K562 (cell line): ENCODE results near the gene DHRS13. TPM values are rescaled to one million over a fixed set of nuclear protein-coding genes. Genes with fewer than 3 reads are reported as not detected.
"Not testable (repeated sequence)": the region's sequence is repeated elsewhere in the genome, so short reads cannot be mapped to it uniquely, and the experiment has no call there.

Experiments
- ATAC-seq: fragments of 200-7000 bp; cut with Tn5 transposase; 3 replicates; pipeline ENCODE4 v1.9.1; 2020; ENCODE audit warnings: moderate library complexity
- BruUV-seq: library from RNA; stranded (reverse); fragments of 400-500 nt; replicated peaks from 2 replicates; lab custom pipeline; 2021; lab: Mats Ljungman, UMichigan
- CTCF ChIA-PET: fragments of 300-600 bp; formaldehyde crosslinking; extraction: SDS; loops from one replicate; lab custom pipeline; 2021; ENCODE audit warnings: low intra/inter-chr PET ratio; lab: Yijun Ruan, JAX
- POLR2A ChIA-PET: fragments of 300-600, 350-650 bp; sonication (Branson Sonifier 250); formaldehyde crosslinking; extraction: SDS; loops from one replicate; lab custom pipeline; 2021; ENCODE audit warnings: antibody characterized with exemption, inconsistent platforms; lab: Yijun Ruan, JAX
- DNase-seq, 4 experiments: peaks; one replicate each; pipeline versions ENCODE4 v3.0.0 to v3.0.0-alpha.2; 2011 to 2018; ENCODE audit warnings: low spot score in 3 of 4, mixed read lengths in 3 of 4; ENCODE audit errors: extremely low read depth in 1 of 4
- FAIRE-seq: peaks from 2 replicates; lab custom pipeline; 2011; peaks lifted over from hg19 to GRCh38; lab: Jason Lieb, UNC
- H2AFZ ChIP-seq: 2 replicates; pipeline ENCODE4 v1.6.0; 2011; ENCODE audit warnings: low read depth, low read length, control low read depth, inconsistent platforms
- H3K27ac ChIP-seq: fragments of 200-600 bp; 3 replicates; pipeline ENCODE4 v1.8.0; 2011; ENCODE audit warnings: low read depth, mild to moderate bottlenecking, control low read depth, inconsistent platforms, low read length, moderate library complexity, mixed read lengths; ENCODE audit errors: extremely low read depth
- H3K27me3 ChIP-seq, 2 experiments: fragments of 300-600 bp in 1 of 2; 2 replicates in 1 of 2; 3 replicates in 1 of 2; pipeline versions ENCODE4 v1.6.0 to v1.8.0; 2011; ENCODE audit warnings: inconsistent platforms in 2 of 2, low read length in 2 of 2, mild to moderate bottlenecking in 1 of 2, mixed read lengths in 1 of 2, moderate library complexity in 1 of 2; ENCODE audit not compliant: control insufficient read depth in 2 of 2, insufficient read depth in 2 of 2
- H3K36me3 ChIP-seq: fragments of 300-600 bp; 3 replicates; pipeline ENCODE4 v1.8.0; 2011; ENCODE audit warnings: mild to moderate bottlenecking, low read length, inconsistent platforms; ENCODE audit not compliant: control insufficient read depth, insufficient read depth
- H3K4me1 ChIP-seq, 2 experiments: fragments of 200-600 bp in 1 of 2; replicated peaks in 1 of 2; 2 replicates in 1 of 2; 3 replicates in 1 of 2; pipeline versions ENCODE4 v1.5.1 to v1.8.0; 2011; ENCODE audit warnings: inconsistent platforms in 2 of 2, low read length in 2 of 2, mild to moderate bottlenecking in 1 of 2, mixed read lengths in 1 of 2, moderate library complexity in 1 of 2; ENCODE audit not compliant: control insufficient read depth in 2 of 2, insufficient read depth in 2 of 2
- H3K4me2 ChIP-seq: 2 replicates; pipeline ENCODE4 v1.6.1; 2011; ENCODE audit warnings: low read length, control low read depth, inconsistent platforms, mixed read lengths; ENCODE audit not compliant: insufficient read depth
- H3K4me3 ChIP-seq: fragments of 200-600 bp; sonication (generic), shearing (Covaris generic); 2 replicates; pipeline ENCODE4 v1.5.1; 2016; ENCODE audit warnings: control low read depth, inconsistent platforms
- H3K79me2 ChIP-seq: fragments of 200-600 bp; 3 replicates; pipeline ENCODE4 v1.8.0; 2011; ENCODE audit warnings: low read length, inconsistent platforms; ENCODE audit not compliant: control insufficient read depth, insufficient read depth
- H3K9ac ChIP-seq, 2 experiments: 2 replicates each; pipeline versions ENCODE4 v1.6.0 to v1.6.1; 2011; ENCODE audit warnings: low read depth in 2 of 2, low read length in 2 of 2, control low read depth in 1 of 2, inconsistent platforms in 1 of 2, mild to moderate bottlenecking in 1 of 2, mixed read lengths in 1 of 2; ENCODE audit not compliant: insufficient read depth in 1 of 2
- H3K9me1 ChIP-seq: one replicate; pipeline ENCODE4 v1.6.0; 2011; ENCODE audit warnings: inconsistent platforms, mild to moderate bottlenecking, low read length, moderate library complexity; ENCODE audit not compliant: control insufficient read depth, insufficient read depth
- H3K9me3 ChIP-seq: replicated peaks from 2 replicates; pipeline ENCODE4 v1.5.1; 2011; ENCODE audit warnings: low read depth, low read length, inconsistent platforms; ENCODE audit not compliant: control insufficient read depth, insufficient read depth
- H4K20me1 ChIP-seq: replicated peaks from 2 replicates; pipeline ENCODE4 v1.6.1; 2011; ENCODE audit warnings: low read length, inconsistent platforms, mixed read lengths; ENCODE audit not compliant: control insufficient read depth, insufficient read depth
- ARHGAP35 ChIP-seq: fragments of 450-650 bp; IDR thresholded peaks from 2 replicates; pipeline ENCODE4 v1.6.1; 2018; ENCODE audit not compliant: partially characterized antibody
- ARID2 ChIP-seq: fragments of 450-650 bp; IDR thresholded peaks from 2 replicates; pipeline ENCODE4 v1.6.1; 2017; ENCODE audit warnings: antibody characterized with exemption, mild to moderate bottlenecking
- ARNT ChIP-seq, 2 experiments: fragments of 450-650 bp; IDR thresholded peaks; 2 replicates each; pipeline ENCODE4 v1.6.1; 2016; ENCODE audit warnings: mild to moderate bottlenecking in 1 of 2
- BCOR ChIP-seq: fragments of 450-650 bp; IDR thresholded peaks from 2 replicates; pipeline ENCODE4 v1.6.1; 2016
- CSDE1 ChIP-seq, 2 experiments: fragments of 450-650 bp; IDR thresholded peaks; 2 replicates each; pipeline ENCODE4 v1.6.1; 2016; ENCODE audit warnings: mild to moderate bottlenecking in 1 of 2
- DPF2 ChIP-seq: fragments of 450-650 bp; IDR thresholded peaks from 2 replicates; pipeline ENCODE4 v1.6.1; 2016
- EHMT2 ChIP-seq: fragments of 450-650 bp; IDR thresholded peaks from 2 replicates; pipeline ENCODE4 v1.6.1; 2018; ENCODE audit warnings: antibody characterized with exemption
- HDAC1 ChIP-seq, 2 experiments: fragments of 450-650 bp; IDR thresholded peaks; 2 replicates each; pipeline ENCODE4 v1.6.1; 2016 to 2017; ENCODE audit warnings: inconsistent platforms in 1 of 2, mild to moderate bottlenecking in 1 of 2, moderate library complexity in 1 of 2
- HLTF ChIP-seq: fragments of 450-650 bp; IDR thresholded peaks from 2 replicates; pipeline ENCODE4 v1.6.1; 2016
- LARP7 ChIP-seq: fragments of 450-650 bp; IDR thresholded peaks from 2 replicates; pipeline ENCODE4 v1.6.1; 2016
- MTA1 ChIP-seq: fragments of 450-650 bp; IDR thresholded peaks from 2 replicates; pipeline ENCODE4 v1.6.1; 2017; ENCODE audit warnings: borderline replicate concordance
- MTA2 ChIP-seq: fragments of 450-650 bp; IDR thresholded peaks from 2 replicates; pipeline ENCODE4 v1.6.1; 2016; ENCODE audit warnings: low read depth
- MYBL2 ChIP-seq, 2 experiments: fragments of 450-650 bp in 1 of 2; sonication (generic) in 1 of 2; formaldehyde crosslinking in 1 of 2; IDR thresholded peaks; 2 replicates each; pipeline versions ENCODE4 v1.6.1 to v1.8.1; 2017 to 2022; ENCODE audit warnings: borderline replicate concordance in 1 of 2, inconsistent platforms in 1 of 2, low read depth in 1 of 2, mild to moderate bottlenecking in 1 of 2, missing genetic modification reagents in 1 of 2, moderate library complexity in 1 of 2
- NCOA4 ChIP-seq: fragments of 450-650 bp; IDR thresholded peaks from 2 replicates; pipeline ENCODE4 v1.6.1; 2018; ENCODE audit warnings: mild to moderate bottlenecking; ENCODE audit not compliant: partially characterized antibody
- OTX1 ChIP-seq: fragments of 450-650 bp; formaldehyde crosslinking; IDR thresholded peaks from 2 replicates; pipeline ENCODE4 v1.4.0; 2022; ENCODE audit warnings: mild to moderate bottlenecking
- SUPT5H ChIP-seq: fragments of 450-650 bp; IDR thresholded peaks from 2 replicates; pipeline ENCODE4 v1.6.1; 2016
- THRAP3 ChIP-seq: fragments of 450-650 bp; IDR thresholded peaks from 2 replicates; pipeline ENCODE4 v1.6.1; 2016; ENCODE audit warnings: mild to moderate bottlenecking, inconsistent platforms, borderline replicate concordance
- TRIM24 ChIP-seq, 2 experiments: fragments of 450-650 bp; IDR thresholded peaks; 2 replicates each; pipeline ENCODE4 v1.6.1; 2016
- WGBS: fragments of 100-300 bp; shearing (Covaris generic); methylation state at CpG from one replicate; pipeline ENCODE4 v1.1.6; 2016; ENCODE audit warnings: low coverage, mixed read lengths; ENCODE audit not compliant: insufficient coverage; ENCODE audit errors: missing lambda C conversion rate; 5-methylcytosine and 5-hydroxymethylcytosine counted together
- in situ Hi-C: fragments of 300-500 bp; cut with MboI; formaldehyde crosslinking; loops from 4 replicates; pipeline ENCODE4 v1.15.0; 2018; ENCODE audit warnings: inconsistent platforms, mixed read lengths
- intact Hi-C: fragments of 100-400 bp; cut with micrococcal nuclease; formaldehyde crosslinking; loops from 2 replicates; pipeline ENCODE4 v1.14.2; 2022
- polyA plus RNA-seq, 8 experiments: library from polyadenylated mRNA; depleted of rRNA in 4 of 8; stranded (reverse) in 5 of 8; unstranded in 3 of 8; fragments of >200 nt; fragmentation: Nextera tagmentation in 2 of 8; fragmentation: Illumina TruSeq in 1 of 8; extraction: Ambion mirVana in 2 of 8; extraction: Trizol in 1 of 8; gene quantifications; 2 replicates each; pipeline versions ENCODE4 v1.2.1 to v1.2.3, GENCODE V29; 2011 to 2014; ENCODE audit warnings: inconsistent platforms in 1 of 8, missing spikeins in 1 of 8
- total RNA-seq, 7 experiments: library from RNA; depleted of rRNA in 6 of 7; stranded (reverse); fragments of >200 nt in 6 of 7; fragmentation: Illumina TruSeq in 2 of 7; extraction: Trizol in 2 of 7; gene quantifications; 2 replicates each; pipeline versions ENCODE4 v1.2.1 to v1.2.3, GENCODE V29; 2011 to 2021; ENCODE audit warnings: low replicate concordance in 1 of 7
- TF ChIP-seq, protein P1 (sequence below): fragments of 450-650 bp; IDR thresholded peaks from 2 replicates; pipeline ENCODE4 v1.6.1; 2016; ENCODE audit warnings: missing biosample characterization, missing genetic modification characterization
- TF ChIP-seq, protein P2 (sequence below): fragments of 450-650 bp; IDR thresholded peaks from 2 replicates; pipeline ENCODE4 v1.7.0; 2016; ENCODE audit warnings: borderline replicate concordance
- TF ChIP-seq, protein P3 (sequence below): fragments of 450-650 bp; IDR thresholded peaks from 2 replicates; pipeline ENCODE4 v1.6.1; 2016; ENCODE audit warnings: antibody characterized with exemption

DHRS13 gene
- total and polyA plus RNA-seq, 9 of the 15 experiments (the other 6 are each of a cell fraction or from before 2014, with no cell fraction given), result 0.32 to 52.3 (median 34.3) TPM; not detected in 1

DNA sequence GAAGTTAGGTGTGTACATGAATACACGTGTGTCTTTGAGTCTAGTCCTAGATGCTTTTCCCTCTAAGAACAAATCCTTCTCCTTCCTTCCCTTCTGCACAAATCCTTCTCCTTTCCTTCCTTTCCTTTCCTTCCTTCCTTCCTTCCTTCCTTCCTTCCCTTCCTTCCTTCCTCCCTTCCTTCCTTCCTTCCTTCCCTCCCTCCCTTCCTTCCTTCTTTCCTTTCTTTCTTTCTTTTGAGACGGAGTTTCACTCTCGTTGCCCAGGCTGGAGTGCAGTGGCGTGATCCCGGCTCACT lies 615 bp upstream of the DHRS13 start:
- in situ Hi-C loops; TF ChIP-seq MYBL2 (CRISPR knock-in tag; IDR thresholded peaks at IDR 0.05; ENCODE audit: borderline replicate concordance): not testable (repeated sequence)
- peak; percentile 33; the same call in 1 of the 2 replicates for TF ChIP-seq MTA2
- TF ChIP-seq, protein P1, sequence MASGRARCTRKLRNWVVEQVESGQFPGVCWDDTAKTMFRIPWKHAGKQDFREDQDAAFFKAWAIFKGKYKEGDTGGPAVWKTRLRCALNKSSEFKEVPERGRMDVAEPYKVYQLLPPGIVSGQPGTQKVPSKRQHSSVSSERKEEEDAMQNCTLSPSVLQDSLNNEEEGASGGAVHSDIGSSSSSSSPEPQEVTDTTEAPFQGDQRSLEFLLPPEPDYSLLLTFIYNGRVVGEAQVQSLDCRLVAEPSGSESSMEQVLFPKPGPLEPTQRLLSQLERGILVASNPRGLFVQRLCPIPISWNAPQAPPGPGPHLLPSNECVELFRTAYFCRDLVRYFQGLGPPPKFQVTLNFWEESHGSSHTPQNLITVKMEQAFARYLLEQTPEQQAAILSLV (tag), result 0 out of 2 replicates have a peak, but pooled peaks have one; percentile 19
- TF ChIP-seq MYBL2 (IDR thresholded peaks at IDR 0.05; ENCODE audit: low read depth), result peak; percentile 60; the same call in 1 of the 2 replicates
- TF ChIP-seq, protein P2, sequence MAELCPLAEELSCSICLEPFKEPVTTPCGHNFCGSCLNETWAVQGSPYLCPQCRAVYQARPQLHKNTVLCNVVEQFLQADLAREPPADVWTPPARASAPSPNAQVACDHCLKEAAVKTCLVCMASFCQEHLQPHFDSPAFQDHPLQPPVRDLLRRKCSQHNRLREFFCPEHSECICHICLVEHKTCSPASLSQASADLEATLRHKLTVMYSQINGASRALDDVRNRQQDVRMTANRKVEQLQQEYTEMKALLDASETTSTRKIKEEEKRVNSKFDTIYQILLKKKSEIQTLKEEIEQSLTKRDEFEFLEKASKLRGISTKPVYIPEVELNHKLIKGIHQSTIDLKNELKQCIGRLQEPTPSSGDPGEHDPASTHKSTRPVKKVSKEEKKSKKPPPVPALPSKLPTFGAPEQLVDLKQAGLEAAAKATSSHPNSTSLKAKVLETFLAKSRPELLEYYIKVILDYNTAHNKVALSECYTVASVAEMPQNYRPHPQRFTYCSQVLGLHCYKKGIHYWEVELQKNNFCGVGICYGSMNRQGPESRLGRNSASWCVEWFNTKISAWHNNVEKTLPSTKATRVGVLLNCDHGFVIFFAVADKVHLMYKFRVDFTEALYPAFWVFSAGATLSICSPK, result peak; percentile 68; the same call in 1 of the 2 replicates
- TF ChIP-seq BCOR, result 0 out of 2 replicates have a peak, but pooled peaks have one; percentile 7
- TF ChIP-seq NCOA4, result peak; percentile 77
- TF ChIP-seq MTA1, result peak; percentile 68; the same call in 1 of the 2 replicates
- TF ChIP-seq HLTF, result peak; percentile 68; the same call in 1 of the 2 replicates
- TF ChIP-seq OTX1, result peak; percentile 79; the same call in 1 of the 2 replicates
- TF ChIP-seq LARP7, result 0 out of 2 replicates have a peak, but pooled peaks have one; percentile 63
- TF ChIP-seq THRAP3, result peak; percentile 81
- TF ChIP-seq SUPT5H, result 0 out of 2 replicates have a peak, but pooled peaks have one; percentile 40
- peak; percentile 14 to 47; a peak in 2 of 4 replicates for TF ChIP-seq TRIM24 (IDR thresholded peaks at IDR 0.05)
- TF ChIP-seq, protein P3, sequence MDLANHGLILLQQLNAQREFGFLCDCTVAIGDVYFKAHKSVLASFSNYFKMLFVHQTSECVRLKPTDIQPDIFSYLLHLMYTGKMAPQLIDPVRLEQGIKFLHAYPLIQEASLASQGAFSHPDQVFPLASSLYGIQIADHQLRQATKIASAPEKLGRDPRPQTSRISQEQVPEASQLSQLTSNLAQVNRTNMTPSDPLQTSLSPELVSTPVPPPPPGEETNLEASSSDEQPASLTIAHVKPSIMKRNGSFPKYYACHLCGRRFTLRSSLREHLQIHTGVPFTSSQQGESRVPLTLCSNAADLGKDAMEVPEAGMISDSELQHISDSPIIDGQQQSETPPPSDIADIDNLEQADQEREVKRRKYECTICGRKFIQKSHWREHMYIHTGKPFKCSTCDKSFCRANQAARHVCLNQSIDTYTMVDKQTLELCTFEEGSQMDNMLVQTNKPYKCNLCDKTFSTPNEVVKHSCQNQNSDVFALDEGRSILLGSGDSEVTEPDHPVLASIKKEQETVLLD, result 0 out of 2 replicates have a peak, but pooled peaks have one; percentile 10
- TF ChIP-seq ARID2, result peak; percentile 20; the same call in 1 of the 2 replicates
- 0 out of 4 replicates have a peak, but pooled peaks of 1 of the 2 experiments have one; percentile 56 for TF ChIP-seq ARNT (IDR thresholded peaks at IDR 0.05)
- TF ChIP-seq HDAC1 (IDR thresholded peaks at IDR 0.05), result peak in 1 of 2 experiments; percentile 52; a peak in 2 of 4 replicates
- TF ChIP-seq ARHGAP35, result peak; percentile 85
- TF ChIP-seq EHMT2, result peak; percentile 79
- TF ChIP-seq DPF2, result 0 out of 2 replicates have a peak, but pooled peaks have one; percentile 17
- 0 out of 4 replicates have a peak, but pooled peaks of 1 of the 2 experiments have one; percentile 1 for TF ChIP-seq CSDE1 (IDR thresholded peaks at IDR 0.05)

More for the DNA sequence above, 615 bp upstream of the DHRS13 start:
- Histone ChIP-seq H2AFZ (peak overlapping the region; percentile 89), H3K36me3 (peaks cover 62% of the 10 kb centered on the region), H3K9ac (0 out of 4 replicates have a peak overlapping the region, but pooled peaks of 1 of the 2 experiments have one; percentile 28), H3K4me1 (peaks cover 69 to 72% of the 10 kb centered on the region in 2 experiments), H3K4me2 (peak overlapping the region; percentile 92), H3K79me2 (peaks cover 36% of the 10 kb centered on the region), H3K27ac (peak overlapping the region; percentile 24; the same call in 2 of the 3 replicates)
- ChIA-PET POLR2A (interaction anchor here (0.8 to 2.4 kb wide), 2 partner anchors 12 to 177 kb away, joined by 3 to 9 read pairs; partner anchors contain the start of gene TLCD1), CTCF (interaction anchor here (2.4 kb wide), 1 partner anchor 177 kb away, joined by 14 read pairs; the partner anchor contains the start of gene TLCD1)
- intact Hi-C loops, result loop anchor here (2.0 to 10.0 kb wide), 6 partner anchors 41 to 309 kb away; partner anchors contain the start of genes PHF12, SPAG5 and TLCD1
- H3K9me1 ChIP-seq, FAIRE-seq, H3K27me3 ChIP-seq, H4K20me1 ChIP-seq, H3K4me3 ChIP-seq, BruUV-seq, H3K9me3 ChIP-seq, DNase-seq, ATAC-seq: not testable (repeated sequence)
- WGBS, result 63% methylated on average over 5 of the region's 5 CpGs
